NT2/D1 (cell line): Measurements from ENCODE around the gene RNU6-7.

Experiments used
- YY1 ChIP-seq: IDR thresholded peaks from 2 replicates; pipeline ENCODE4 v1.6.1; 2011; ENCODE audit not compliant: insufficient read length, insufficient read depth
- ZNF274 ChIP-seq: IDR thresholded peaks from 2 replicates; pipeline ENCODE4 v1.6.1; 2011; ENCODE audit warnings: mild to moderate bottlenecking, low read depth, low read length

DNA sequence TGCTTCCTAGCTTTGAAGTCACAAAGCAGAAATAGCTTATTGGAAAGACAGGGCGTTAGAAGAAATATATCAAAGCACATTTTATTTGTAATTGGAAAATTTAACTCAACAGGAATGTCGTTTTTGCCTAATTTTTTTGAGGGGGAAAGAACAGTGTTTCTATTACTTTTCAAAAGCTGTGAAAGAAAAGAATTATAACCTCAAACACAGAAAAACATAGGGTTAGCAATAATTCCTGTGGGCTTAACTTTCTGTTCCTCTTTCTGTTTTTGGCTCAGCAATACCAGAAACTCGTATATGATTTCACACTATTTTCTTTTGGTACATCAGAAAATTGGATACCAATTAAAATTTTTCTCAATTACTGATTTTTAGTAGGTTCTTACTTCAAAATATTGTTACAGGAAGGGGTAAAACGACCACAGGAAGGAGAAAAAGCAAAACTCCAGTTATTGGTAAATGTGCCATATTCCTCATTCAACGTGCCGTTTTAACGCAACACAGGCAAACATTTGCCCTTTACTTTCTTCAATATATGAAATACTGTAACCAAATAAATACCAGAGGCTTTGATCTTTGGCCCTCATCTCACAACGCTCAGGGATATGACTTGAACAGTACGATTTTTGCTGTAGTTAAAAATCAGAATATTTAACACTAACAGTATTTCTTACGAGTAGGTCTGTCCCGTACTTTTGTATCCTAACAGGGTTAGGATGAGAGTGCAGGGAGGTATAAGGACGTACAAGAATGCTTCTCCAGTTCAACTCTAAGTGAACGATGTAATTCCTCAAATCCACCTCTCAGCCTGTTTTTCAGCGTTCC, 1.3 kb upstream of the RNU6-7 start:
- no peak for TF ChIP-seq ZNF274
- no peak for TF ChIP-seq YY1
